ENCODE measurements around the gene PPP2R2C.

Gene PPP2R2C

DNA sequence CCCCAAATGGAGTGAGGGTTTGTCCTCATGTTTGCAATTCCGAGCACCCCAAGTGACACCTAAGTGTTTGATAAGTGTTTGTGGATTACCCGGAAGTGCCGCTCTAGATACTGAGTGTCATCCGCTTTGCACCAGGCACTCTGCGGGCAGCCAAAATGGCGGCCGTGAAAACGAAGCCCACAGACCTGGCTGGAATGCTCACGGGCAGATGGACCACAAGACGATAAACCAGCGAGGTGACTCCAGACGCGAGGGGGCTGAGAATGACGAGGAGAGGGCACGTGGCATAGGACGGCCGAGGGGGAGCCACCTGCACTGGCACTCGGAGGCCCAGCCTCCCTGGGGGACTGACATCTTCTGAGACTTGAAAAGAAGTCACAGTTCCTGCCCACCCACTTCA lies 51.0 kb downstream of the PPP2R2C start:
- DNase-seq: no peak

DNA sequence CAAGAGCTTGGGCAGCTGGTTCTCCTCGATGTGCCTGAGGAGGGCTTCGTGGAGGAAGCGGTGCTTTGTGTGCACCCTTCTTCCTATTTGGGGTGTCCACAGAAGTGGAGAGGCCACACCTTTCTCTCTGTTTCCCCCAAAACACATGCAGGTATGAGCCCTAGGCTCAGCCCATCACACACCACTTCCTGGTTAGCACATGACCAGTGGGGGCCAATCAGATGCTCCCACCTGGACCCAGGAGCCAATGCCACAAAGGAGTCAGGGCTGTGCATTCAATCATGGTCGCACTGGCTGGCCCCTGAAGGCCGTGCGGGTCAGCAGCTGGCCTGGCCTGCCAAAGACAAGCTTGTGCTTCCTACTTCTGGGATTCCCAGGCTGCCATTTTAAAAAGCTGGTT lies 51.4 kb downstream of the PPP2R2C start:
- no peak for DNase-seq

DNA sequence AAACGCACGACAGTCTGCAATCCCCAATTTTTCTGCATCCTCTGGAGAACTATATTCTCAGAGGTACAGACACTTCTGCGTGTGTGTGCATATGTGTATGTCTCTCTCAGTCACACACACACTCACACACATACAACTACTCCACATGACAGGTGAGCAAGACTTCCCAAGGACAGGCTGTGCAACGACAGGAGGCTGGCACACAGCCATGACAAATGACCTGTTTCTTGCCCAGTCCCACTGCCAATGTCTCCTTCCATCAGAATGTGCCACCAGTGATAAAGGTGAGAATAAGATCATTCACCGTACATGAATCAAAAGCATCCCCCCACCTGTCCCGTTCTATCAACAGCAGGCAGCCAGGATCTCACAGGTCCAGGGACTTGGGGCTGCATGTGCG lies 52.4 kb downstream of the PPP2R2C start:
- no peak for DNase-seq

DNA sequence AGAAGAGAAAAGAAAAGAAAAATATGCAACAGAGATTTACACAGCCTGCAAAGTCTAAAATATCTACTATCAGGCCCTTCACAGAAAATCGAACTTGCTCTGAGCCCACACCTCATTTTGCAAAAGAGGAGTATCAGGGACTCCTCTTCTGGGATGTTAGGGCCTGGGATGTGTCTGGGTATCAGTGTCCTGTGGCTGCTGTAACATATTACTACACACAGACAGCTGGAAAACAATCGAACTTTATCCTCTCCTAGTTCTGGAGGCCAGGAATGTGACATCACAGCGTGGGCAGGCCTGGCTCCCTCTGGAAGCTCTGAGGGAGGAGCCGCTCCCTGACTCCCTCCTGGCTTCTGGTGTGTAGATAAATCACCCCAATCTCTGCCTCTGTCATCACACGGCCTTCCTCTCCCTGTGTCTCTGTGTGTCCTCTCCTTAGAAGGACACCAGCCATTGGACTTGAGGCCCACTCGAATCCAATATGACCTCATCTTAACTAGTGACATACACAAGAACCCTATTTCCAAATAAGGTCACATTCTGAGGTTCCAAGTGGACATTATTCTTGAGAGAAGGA lies 52.9 kb downstream of the PPP2R2C start:
- DNase-seq: no peak

DNA sequence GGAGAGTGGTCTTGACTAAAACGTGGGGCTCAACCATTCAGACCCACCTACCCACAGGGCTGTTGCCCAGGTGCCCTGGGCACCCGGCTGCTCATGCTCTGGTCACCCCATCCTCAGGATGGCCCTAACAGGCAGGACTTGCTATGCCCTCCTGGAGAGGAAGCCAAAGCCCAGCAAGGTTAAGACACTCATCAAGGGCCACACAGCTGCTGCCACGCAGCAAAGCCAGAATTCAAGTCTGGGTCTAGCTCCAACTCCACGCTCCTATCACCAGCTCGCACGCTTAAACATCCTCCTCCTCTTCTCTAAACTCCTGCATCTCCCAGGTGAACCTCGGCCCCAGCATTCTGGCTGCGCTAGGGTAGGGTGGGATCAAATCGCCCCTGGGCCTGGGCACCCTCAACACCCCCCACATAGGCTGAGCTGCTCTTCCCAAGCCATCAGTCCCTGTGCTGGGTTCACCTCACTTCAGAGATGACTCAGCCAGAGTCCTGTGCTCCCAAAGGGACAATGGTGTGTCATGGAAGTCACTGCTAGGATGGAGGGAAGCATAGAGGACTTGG lies 54.1 kb downstream of the PPP2R2C start:
- no peak for DNase-seq

DNA sequence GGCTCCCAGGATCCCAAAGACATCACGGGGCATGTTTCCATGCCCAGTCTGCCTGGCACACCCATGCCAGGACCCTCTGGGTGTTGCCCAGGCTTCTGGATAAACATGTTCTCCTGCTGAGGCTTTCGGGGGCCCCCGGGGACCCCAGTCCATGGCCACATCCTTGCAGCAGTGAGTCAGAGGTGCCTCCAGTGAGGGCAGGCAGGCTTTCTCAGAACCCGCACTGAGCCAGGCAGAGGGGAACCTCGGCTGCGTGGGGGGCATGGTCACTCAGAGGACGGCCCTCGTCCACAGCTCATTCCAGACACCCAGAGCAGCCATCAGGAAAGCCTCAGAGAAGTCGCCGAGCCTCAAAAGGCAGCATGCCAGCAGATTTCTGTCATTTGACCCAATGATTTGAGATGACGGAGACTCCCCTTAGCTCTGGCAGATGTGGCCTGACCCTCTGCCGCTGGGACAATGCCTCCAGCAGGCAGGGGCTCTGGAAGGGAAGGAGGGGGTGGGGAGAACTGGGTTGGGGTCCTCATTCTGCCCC lies 54.8 kb downstream of the PPP2R2C start:
- DNase-seq: no peak

DNA sequence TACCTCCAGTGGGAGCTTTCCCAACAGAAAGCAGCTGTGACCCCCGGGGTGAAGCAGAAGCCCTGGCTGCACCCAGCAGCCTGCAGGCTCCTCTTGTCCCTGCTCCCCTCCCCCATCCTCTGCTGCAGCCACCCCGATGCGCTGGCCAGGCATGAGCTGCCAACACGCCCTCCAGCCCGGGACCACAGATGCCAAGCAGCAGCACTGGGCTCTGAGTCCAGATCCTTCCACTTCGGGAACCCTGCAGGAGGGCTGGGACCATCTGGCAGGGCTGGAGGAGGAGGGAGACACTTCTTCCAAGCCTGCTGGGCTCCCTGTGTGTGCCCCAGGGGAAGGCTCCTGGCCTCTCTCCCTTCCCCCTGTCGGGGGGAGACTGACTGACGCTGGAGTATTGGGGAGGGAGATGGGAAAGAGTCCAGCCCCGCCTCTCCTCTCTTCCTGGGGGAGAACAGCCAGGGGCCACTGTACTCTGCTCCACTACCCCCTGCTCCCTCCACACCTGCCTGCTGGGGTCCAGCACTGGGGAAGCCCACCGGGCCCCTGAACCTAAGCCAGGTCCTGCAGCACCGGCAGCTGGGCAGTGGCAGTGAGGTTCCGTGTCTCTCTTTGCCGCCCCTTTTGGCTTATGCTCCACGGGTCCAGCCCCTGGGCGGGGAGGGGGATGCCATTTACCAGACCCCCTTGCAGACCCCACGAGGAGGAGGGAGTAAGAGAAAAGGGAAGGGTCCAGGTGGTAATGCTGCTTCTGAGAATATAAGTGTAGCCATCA lies 55.7 kb downstream of the PPP2R2C start:
- DNase-seq: no peak

DNA sequence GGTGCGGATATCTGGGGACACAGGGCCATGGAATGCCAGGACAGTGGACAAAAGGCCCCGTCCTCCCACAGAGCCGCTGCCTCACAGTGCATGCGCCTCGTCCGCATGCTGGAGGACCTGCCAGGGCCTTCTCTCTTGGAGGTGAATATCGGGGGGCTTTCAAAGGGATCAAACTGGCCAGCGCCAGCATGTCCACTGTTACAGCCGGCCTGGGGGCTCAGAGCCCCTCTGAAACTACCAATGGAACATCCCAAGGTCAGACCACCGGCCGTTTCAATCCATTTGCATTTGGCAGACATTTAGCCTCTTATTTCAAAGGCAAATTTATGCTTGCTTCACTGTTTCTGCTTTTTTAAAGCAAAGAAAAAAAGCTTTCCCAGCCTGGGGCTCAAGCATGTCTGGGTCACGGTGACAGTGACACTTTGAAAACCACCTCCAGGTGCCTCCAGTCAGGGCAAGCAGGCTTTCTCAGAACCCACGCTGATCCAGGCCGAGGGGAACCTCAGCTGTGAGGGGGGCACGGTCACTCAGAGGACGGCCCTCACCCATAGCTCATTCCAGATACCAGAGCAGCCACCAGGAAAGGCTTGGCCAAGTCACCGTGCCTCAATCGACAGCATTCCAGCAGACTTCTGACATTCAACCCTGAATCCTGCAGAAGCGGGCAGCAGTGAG lies 57.2 kb downstream of the PPP2R2C start:
- DNase-seq: no peak

DNA sequence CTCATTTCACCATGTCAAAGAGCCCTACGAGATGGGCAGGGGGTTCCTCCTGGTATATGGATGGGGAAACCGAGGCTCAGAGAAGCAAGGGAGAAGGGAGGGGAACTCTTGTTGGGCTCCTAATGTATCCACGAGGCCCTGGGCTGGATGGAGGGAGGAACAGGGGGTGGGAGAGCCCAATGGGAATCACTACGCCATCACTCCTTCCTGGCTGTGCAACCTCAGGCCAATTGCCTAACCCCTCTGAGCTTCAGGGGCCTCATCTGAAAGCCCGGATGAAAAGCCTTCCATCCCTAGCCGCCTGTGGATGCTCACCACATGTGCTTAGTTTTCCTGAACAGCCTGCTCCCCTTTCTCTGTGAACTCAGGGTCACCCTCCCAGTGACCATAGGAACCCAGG lies 57.8 kb downstream of the PPP2R2C start:
- DNase-seq: no peak

DNA sequence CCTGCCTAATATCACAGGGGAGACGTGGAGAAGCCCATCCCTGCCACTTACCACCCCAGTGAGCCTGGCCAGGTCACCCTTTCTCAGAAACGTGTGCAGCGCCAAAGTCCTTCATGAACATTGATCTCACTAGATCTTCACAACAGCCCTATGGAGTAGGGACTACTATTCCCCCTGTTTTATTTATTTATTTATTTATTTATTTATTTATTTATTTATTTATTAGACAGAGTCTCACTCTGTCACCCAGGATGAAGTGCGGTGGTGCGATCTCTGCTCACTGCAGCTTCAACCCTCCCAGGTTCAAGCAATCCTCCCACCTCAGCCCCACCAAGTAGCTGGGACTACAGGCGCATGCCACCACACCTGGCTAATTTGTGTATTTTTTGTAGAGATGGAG lies 61.8 kb downstream of the PPP2R2C start:
- no peak for DNase-seq

DNA sequence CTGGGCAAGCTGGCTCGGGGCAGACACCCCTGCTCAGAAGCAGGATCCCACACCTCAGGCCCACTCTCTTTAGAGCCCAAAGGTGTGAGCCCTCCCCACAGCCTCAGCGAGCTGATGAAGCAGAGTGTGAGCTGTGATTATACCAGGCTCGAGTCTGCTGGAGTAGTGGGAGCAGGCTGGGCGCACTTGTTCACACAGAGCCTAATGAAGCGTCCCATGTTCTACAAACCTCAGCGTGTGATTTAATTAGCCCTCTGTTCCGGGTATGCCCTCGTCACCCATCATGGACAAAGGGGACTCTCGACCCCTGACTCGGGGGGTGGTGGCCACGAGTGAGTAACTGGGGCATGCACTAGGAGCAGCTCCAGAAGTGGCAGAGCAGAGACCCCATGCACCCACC lies 62.3 kb downstream of the PPP2R2C start:
- DNase-seq: no peak

DNA sequence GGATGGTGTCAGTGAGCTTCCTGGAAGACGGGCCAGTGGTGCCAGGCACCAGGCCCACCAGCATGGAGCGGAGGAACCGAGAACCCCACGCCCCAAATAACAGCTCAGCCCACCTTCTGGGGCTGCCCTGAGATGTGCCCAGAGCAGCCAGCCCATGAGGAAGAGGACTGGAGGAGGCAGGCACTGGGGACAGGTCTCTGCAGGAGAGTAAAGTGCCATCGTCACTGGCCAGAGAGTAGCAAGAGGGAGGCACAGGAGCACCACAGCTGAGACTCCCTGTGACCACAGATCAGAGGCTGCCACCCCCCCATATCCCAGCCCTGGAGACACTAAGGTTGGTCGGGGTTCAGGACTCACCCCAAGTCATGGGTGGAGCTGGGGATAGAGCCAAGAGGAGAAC lies 63.0 kb downstream of the PPP2R2C start:
- DNase-seq: no peak

DNA sequence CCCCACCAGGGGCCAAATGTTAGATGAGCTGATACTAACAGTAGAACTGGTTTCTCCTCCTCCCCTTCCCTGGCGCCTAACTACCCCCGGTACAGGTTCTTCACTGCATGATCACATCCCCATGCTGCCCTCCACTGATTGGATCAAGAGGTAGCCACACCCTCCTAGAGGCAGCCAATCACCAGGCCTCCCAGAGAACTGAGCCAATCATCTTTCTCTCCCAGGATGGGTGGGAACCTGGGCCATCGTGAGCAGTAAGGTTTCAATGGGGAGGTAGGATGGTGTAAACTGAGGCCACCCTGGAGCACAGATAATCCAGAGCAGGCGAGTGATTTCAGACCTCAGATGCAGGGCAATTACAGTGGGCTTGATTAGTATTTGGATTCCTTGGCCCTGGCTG lies 64.2 kb downstream of the PPP2R2C start:
- no peak for DNase-seq

DNA sequence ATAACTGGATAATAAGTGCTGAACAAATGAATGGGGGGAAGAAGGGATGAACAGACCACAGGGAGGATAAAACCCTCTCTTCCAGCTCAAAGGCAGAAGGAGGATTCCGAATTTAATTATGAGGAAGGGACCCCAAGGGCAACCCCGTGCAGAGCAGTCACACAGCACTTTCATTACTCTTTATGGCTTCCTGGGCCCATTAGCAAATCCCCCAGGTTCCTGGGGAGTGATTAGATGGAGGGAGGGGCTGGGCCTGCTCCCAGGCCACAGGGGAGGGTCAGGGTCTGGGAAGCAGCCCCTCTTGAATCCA lies 67.1 kb downstream of the PPP2R2C start:
- DNase-seq: no peak

DNA sequence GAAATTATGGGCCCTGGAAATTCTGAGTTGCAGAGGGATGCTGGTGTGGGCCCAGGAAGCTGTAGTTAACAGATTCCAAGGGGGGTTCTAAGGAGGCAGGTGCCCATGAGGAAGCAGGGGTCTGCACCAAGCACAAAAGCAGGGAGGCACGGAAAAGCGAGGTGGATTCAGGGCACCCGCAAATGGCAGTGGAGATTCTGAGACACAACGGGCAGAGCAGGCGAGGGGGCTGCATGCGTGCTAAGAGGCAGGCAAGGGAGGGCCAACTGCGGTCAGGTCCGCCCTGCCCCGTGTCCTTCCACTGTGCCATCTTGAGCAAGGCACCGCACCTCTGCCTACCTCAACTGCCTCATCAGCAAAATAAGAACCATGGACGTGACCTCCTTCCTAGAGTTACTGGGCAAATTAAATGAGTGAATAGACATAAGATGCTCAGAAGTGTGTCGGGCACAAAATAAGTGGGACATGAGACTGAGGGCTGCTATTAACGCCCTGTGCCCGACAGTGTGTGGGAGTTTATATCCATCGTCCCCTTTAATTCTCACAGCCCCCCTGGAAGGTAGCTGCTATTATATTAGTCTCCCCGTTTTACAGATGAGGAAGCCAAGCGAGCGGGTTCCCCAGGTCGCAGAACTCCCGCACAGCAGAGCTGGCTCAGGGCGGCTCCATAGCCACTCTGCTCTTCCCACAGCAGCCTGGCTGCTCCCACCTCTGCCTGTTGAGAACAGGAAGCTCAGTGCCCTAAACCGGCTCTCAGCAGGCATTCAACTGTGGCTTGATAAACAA lies 67.6 kb downstream of the PPP2R2C start:
- DNase-seq: no peak

DNA sequence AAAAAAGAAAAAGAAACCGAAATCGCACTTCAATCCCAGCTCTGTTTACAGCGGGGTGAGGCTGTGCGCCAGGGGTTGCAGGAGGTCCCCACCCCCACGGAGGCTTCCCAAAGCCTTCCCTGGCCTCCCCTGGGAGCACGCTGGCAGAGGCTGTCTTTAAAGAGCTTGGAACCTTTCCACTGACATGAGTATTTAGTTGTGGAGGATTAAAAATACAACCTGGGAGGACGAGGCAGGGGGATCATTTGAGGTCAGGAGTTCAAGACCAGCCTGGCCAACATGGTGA lies 69.1 kb downstream of the PPP2R2C start:
- no peak for DNase-seq

DNA sequence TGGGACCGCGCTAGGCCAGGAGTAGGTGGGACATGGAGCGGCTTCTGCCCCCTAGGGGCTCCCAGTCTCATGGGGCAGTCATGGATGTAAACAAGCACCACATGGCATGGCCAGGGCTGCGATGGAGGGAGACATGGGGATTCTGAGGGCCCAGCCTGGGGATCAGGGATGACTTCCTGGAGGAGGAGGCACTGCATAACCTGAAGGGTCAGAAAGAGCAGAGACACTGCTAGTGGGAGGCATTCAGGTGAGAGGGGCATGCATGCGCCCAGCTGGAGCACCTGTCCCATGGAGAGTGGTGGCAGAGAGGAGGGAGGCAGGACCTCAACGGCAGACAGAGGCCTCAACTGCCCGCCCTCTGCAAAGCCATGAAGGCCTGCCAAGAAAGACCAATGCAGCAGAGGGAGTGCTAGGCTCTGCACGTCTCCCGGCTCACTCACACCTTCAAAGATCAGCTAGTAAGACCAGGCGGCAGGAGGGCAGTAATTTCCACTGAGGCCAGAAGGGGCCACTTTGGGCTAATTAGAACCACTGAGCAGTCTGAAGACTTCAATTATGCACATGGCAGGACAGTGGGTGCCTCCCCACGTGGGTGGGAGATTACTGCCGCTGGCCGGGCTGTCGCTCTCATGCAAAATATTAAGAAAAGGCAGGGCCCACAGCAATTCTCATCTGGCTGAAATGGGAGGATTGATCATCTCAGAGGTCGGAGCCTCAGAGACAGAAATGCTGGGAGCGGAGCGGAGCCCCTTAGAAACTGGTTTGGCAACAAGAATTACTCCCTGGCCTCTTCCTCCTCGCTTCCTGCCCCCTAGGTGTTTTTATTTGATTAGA lies 69.6 kb downstream of the PPP2R2C start:
- DNase-seq: no peak

DNA sequence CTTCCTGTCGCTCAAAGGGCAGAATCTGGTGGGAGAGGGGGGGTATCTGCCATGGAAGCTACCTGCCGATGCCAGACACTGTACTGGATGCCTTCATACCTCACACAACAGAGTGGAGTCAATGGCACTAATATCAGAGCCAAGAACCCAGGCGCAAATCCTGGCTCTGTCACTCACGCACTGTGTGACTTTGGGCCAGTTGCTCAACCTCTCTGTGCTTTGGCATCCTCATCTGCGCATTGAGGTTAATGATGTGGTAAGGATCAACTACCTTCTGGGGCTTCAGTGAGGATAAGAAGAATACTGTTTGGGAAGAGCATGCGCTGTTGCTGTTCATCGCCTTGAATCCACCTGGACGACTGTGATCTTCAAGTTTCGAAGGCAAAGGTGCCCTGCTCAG lies 70.6 kb downstream of the PPP2R2C start:
- DNase-seq: no peak

DNA sequence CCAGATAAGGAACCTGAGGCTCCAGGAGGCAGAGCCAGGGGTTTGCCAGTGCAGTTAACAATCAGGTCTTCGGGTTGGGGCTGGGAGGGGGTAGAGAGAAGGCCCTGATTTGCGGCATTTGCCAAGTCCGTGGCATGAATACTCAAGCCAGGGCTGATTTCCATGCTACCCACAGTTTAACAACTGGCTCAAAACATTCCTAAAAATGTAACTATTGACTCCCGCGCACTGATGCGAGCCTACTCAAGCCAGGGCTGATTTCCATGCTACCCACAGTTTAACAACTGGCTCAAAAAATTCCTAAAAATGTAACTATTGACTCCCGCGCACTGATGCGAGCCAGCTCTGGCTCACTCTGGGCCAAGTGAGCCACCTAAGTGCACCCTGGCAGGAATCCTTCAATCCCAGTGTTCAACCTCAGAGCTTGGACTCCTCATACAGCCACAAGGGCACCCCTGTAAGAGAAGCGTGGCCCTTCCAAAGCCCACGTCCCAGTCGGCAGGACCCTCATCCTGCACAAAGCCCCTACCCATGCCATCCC lies 75.6 kb downstream of the PPP2R2C start:
- no peak for DNase-seq

DNA sequence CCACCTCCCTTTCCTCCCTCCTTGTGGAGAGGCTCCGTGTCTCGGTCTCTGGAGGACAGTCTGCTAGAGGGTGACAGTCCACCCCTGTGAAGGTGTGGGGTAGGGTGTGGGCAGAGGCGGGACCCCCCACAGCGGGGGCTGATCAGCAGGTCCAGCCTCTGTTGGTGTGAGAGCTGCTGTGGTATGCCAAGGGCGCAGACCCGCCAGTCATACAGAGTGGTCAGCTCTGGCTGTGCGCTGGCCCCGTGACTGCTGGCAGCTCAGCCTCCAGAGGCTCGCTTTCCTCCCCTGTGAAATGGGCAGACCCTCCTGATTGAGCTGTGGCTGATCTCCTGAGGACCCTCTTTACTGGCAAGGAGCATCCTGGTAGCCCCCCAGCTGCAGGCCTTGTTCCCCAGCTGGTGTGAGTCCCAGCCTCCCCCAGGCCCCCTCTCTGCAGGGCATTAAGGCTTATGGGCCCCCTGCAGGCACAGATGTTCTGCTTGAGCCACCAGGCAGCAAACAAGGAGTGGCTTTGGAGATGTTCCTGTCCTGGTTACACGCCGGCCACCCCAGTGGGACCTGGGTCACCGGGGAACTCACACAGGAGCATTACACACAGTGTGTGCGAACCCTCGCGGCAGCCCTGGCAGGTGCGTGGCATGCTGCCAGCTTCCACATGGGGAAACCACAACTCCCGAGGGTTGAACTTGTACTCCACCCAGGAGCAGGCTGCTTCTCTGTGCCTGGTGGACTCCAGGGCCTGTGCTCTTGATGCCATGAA lies 76.8 kb downstream of the PPP2R2C start:
- no peak for DNase-seq

DNA sequence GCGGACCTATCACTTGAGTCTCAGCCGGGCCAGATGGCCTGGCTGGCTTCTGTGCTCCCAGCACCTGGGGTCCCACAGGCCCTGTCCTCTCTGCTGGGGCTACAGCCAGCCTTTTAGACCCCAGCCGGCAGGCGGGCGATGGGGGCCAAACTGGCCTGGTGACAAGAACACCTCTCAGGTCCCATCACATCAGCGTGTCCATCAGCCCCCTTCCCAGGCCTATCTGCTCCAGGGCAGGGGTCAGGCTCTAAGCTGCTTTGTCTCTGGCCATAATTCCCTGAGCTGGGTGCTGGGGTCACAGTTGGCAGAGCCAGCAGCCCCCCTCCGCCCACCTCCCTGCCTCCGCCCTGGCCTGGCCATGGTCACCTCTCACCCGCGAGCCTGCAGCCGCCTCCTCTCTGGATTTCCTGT lies 77.7 kb downstream of the PPP2R2C start:
- DNase-seq: no peak
